ENCODE data around the gene CREB3L1. TPM values are rescaled to one million over a fixed set of nuclear protein-coding genes. Genes with fewer than 3 reads are reported as not detected.

CREB3L1 gene
- total and polyA plus RNA-seq, 2 of the 13 experiments (the other 11 are each of a cell fraction or from before 2014, with no cell fraction given) = not detected

GRCh38 chr11:46238967-46239800, 38.3 kb upstream of the CREB3L1 start (continued):
- TF ChIP-seq, protein P1, sequence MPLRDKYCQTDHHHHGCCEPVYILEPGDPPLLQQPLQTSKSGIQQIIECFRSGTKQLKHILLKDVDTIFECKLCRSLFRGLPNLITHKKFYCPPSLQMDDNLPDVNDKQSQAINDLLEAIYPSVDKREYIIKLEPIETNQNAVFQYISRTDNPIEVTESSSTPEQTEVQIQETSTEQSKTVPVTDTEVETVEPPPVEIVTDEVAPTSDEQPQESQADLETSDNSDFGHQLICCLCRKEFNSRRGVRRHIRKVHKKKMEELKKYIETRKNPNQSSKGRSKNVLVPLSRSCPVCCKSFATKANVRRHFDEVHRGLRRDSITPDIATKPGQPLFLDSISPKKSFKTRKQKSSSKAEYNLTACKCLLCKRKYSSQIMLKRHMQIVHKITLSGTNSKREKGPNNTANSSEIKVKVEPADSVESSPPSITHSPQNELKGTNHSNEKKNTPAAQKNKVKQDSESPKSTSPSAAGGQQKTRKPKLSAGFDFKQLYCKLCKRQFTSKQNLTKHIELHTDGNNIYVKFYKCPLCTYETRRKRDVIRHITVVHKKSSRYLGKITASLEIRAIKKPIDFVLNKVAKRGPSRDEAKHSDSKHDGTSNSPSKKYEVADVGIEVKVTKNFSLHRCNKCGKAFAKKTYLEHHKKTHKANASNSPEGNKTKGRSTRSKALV (CRISPR knock-in tag; IDR thresholded peaks at IDR 0.05) = peak; percentile 75
- TF ChIP-seq, protein P2, sequence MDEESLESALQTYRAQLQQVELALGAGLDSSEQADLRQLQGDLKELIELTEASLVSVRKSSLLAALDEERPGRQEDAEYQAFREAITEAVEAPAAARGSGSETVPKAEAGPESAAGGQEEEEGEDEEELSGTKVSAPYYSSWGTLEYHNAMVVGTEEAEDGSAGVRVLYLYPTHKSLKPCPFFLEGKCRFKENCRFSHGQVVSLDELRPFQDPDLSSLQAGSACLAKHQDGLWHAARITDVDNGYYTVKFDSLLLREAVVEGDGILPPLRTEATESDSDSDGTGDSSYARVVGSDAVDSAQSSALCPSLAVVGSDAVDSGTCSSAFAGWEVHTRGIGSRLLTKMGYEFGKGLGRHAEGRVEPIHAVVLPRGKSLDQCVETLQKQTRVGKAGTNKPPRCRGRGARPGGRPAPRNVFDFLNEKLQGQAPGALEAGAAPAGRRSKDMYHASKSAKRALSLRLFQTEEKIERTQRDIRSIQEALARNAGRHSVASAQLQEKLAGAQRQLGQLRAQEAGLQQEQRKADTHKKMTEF (CRISPR knock-in tag; IDR thresholded peaks at IDR 0.05) = peak; percentile 47; the same call in 1 of the 2 replicates
- TF ChIP-seq ZNF768 (CRISPR knock-in tag; IDR thresholded peaks at IDR 0.05) (peak; percentile 84; the same call in 1 of the 2 replicates), ELF3 (CRISPR knock-in tag; IDR thresholded peaks at IDR 0.05) (peak; percentile 50; the same call in 1 of the 2 replicates), ZNF124 (CRISPR knock-in tag; IDR thresholded peaks at IDR 0.05) (no peak; the same call in 1 of the 2 replicates), CCDC6 (CRISPR knock-in tag; IDR thresholded peaks at IDR 0.05) (0 out of 2 replicates have a peak, but pooled peaks have one; percentile 47), SRSF4 (IDR thresholded peaks at IDR 0.05; ENCODE audit: low read depth, low read length, poor library complexity, severe bottlenecking) (no peak), YY1 (IDR thresholded peaks at IDR 0.05; ENCODE audit: insufficient read depth, insufficient replicate concordance, low read depth, low read length) (peak; percentile 71), ZNF569 (CRISPR knock-in tag; IDR thresholded peaks at IDR 0.05; ENCODE audit: borderline replicate concordance) (no peak), MAF1 (CRISPR knock-in tag; IDR thresholded peaks at IDR 0.05; ENCODE audit: borderline replicate concordance) (no peak), ZFP91 (CRISPR knock-in tag; IDR thresholded peaks at IDR 0.05; ENCODE audit: borderline replicate concordance) (peak; percentile 72; the same call in 1 of the 2 replicates), MXD1 (CRISPR knock-in tag; IDR thresholded peaks at IDR 0.05) (peak; percentile 71), ZMYM4 (CRISPR knock-in tag; IDR thresholded peaks at IDR 0.05) (no peak), ZSCAN5A (CRISPR knock-in tag; IDR thresholded peaks at IDR 0.05; ENCODE audit: borderline replicate concordance) (no peak), ZNF333 (CRISPR knock-in tag; IDR thresholded peaks at IDR 0.05; ENCODE audit: borderline replicate concordance) (no peak), PBX3 (CRISPR knock-in tag; IDR thresholded peaks at IDR 0.05; ENCODE audit: borderline replicate concordance) (no peak), U2AF1 (optimal IDR thresholded peaks at IDR 0.05; ENCODE audit: low read depth, low read length) (no peak)
- TF ChIP-seq, protein P3, sequence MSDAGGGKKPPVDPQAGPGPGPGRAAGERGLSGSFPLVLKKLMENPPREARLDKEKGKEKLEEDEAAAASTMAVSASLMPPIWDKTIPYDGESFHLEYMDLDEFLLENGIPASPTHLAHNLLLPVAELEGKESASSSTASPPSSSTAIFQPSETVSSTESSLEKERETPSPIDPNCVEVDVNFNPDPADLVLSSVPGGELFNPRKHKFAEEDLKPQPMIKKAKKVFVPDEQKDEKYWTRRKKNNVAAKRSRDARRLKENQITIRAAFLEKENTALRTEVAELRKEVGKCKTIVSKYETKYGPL (CRISPR knock-in tag; IDR thresholded peaks at IDR 0.05) = no peak
